GM12878 (cell line): ENCODE measurements around the gene MORN2. TPM values are rescaled to one million over a fixed set of nuclear protein-coding genes. Genes with fewer than 3 reads are reported as not detected.

ENCODE experiments used
- ATAC-seq: fragments of 200-7000 bp; cut with Tn5 transposase; 3 replicates; pipeline ENCODE4 v1.9.1; 2020; ENCODE audit warnings: mild to moderate bottlenecking, moderate library complexity
- BruUV-seq: library from RNA; stranded (reverse); fragments of 400-500 nt; replicated peaks from 2 replicates; lab custom pipeline; 2021; lab: Mats Ljungman, UMichigan
- CTCF ChIA-PET: fragments of 300-600 bp; sonication (Branson Sonifier 250); formaldehyde crosslinking; extraction: SDS; loops from one replicate; lab custom pipeline; 2021; ENCODE audit warnings: inconsistent platforms; lab: Yijun Ruan, JAX
- POLR2A ChIA-PET: fragments of 350-600 bp; formaldehyde crosslinking; extraction: SDS; loops from one replicate; lab custom pipeline; 2021; ENCODE audit warnings: inconsistent platforms; lab: Charles Lee
- RAD21 ChIA-PET: fragments of 300-600 bp; sonication (Branson Sonifier 250); formaldehyde crosslinking; loops from one replicate; lab custom pipeline; 2023; ENCODE audit warnings: antibody characterized with exemption; ENCODE audit not compliant: unreplicated experiment; lab: Charles Lee
- SMC1A ChIA-PET: fragments of 300-600 bp; sonication (Branson Sonifier 250); formaldehyde crosslinking; loops from one replicate; lab custom pipeline; 2023; ENCODE audit not compliant: unreplicated experiment, uncharacterized antibody; lab: Charles Lee
- DNase-seq: peaks from one replicate; pipeline ENCODE4 v3.0.0-alpha.2; 2011; ENCODE audit warnings: low read depth, low spot score
- FAIRE-seq: peaks from 3 replicates; lab custom pipeline; 2011; peaks lifted over from hg19 to GRCh38; lab: Jason Lieb, UNC
- H2AFZ ChIP-seq: 2 replicates; pipeline ENCODE4 v1.6.0; 2011; ENCODE audit warnings: low read depth, low read length, control low read depth; ENCODE audit not compliant: control insufficient read depth
- H3K27ac ChIP-seq: 2 replicates; pipeline ENCODE4 v1.5.1; 2011; ENCODE audit warnings: control low read depth; ENCODE audit not compliant: control insufficient read depth, insufficient read depth
- H3K27me3 ChIP-seq, 2 experiments: replicated peaks in 1 of 2; 2 replicates each; pipeline versions ENCODE4 v1.6.0 to v1.6.1; 2011; ENCODE audit warnings: low read length in 1 of 2; ENCODE audit not compliant: control insufficient read depth in 2 of 2, insufficient read depth in 2 of 2
- H3K36me3 ChIP-seq, 2 experiments: 2 replicates each; pipeline ENCODE4 v1.5.1; 2011; ENCODE audit warnings: low read length in 1 of 2; ENCODE audit not compliant: control insufficient read depth in 2 of 2, insufficient read depth in 2 of 2
- H3K4me1 ChIP-seq: 2 replicates; pipeline ENCODE4 v1.6.1; 2011; ENCODE audit warnings: mild to moderate bottlenecking, low read length, moderate library complexity, mixed read lengths; ENCODE audit not compliant: control insufficient read depth, insufficient read depth
- H3K4me2 ChIP-seq: 2 replicates; pipeline ENCODE4 v1.6.0; 2011; ENCODE audit warnings: control low read depth; ENCODE audit not compliant: control insufficient read depth, insufficient read depth
- H3K4me3 ChIP-seq: fragments of 200-600 bp; sonication (generic); 2 replicates; pipeline ENCODE4 v1.5.1; 2016
- H3K79me2 ChIP-seq: 2 replicates; pipeline ENCODE4 v1.6.0; 2011; ENCODE audit warnings: low read length; ENCODE audit not compliant: control insufficient read depth, insufficient read depth
- H3K9ac ChIP-seq: 2 replicates; pipeline ENCODE4 v1.8.0; 2011; ENCODE audit warnings: low read length, control low read depth, mixed read lengths; ENCODE audit not compliant: control insufficient read depth, insufficient read depth
- H3K9me3 ChIP-seq: replicated peaks from 3 replicates; pipeline ENCODE4 v1.5.1; 2011; ENCODE audit warnings: mild to moderate bottlenecking, low read length; ENCODE audit not compliant: control insufficient read depth, insufficient read depth
- H4K20me1 ChIP-seq: 2 replicates; pipeline ENCODE4 v1.6.0; 2011; ENCODE audit not compliant: control insufficient read depth, insufficient read depth
- ATF3 ChIP-seq: IDR thresholded peaks from 2 replicates; pipeline ENCODE4 v1.6.1; 2011; ENCODE audit warnings: low read depth, mild to moderate bottlenecking, low read length, moderate library complexity, borderline replicate concordance; ENCODE audit errors: extremely low read depth
- CREM ChIP-seq: IDR thresholded peaks from 2 replicates; pipeline ENCODE4 v1.6.1; 2014; ENCODE audit warnings: antibody characterized with exemption, low read depth
- CUX1 ChIP-seq: IDR thresholded peaks from 2 replicates; pipeline ENCODE4 v1.6.1; 2012; ENCODE audit warnings: improper control_type of control experiment, low read depth, low read length; ENCODE audit not compliant: insufficient replicate concordance
- E2F8 ChIP-seq: fragments of 450-650 bp; IDR thresholded peaks from 2 replicates; pipeline ENCODE4 v1.6.1; 2018; ENCODE audit warnings: mild to moderate bottlenecking, low read depth, moderate library complexity; ENCODE audit not compliant: partially characterized antibody
- FOS ChIP-seq: IDR thresholded peaks from 3 replicates; pipeline ENCODE4 v1.6.1; 2011; ENCODE audit warnings: borderline replicate concordance; ENCODE audit not compliant: insufficient read length; ENCODE audit errors: extremely low read depth
- GATAD2B ChIP-seq: fragments of 450-650 bp; conservative IDR thresholded peaks from 2 replicates; pipeline ENCODE4 v1.6.1; 2017; ENCODE audit warnings: low read depth, mild to moderate bottlenecking, moderate library complexity
- IKZF2 ChIP-seq, 2 experiments: fragments of 450-650 bp; IDR thresholded peaks; 2 replicates each; pipeline ENCODE4 v1.6.1; 2017; ENCODE audit warnings: mild to moderate bottlenecking in 2 of 2, moderate library complexity in 2 of 2
- MTA3 ChIP-seq: IDR thresholded peaks from 2 replicates; pipeline ENCODE4 v1.6.1; 2012; ENCODE audit warnings: low read length, inconsistent platforms, borderline replicate concordance
- NFXL1 ChIP-seq: fragments of 450-650 bp; IDR thresholded peaks from 2 replicates; pipeline ENCODE4 v1.6.1; 2017; ENCODE audit warnings: antibody characterized with exemption, mild to moderate bottlenecking, borderline replicate concordance
- PAX5 ChIP-seq: IDR thresholded peaks from 2 replicates; pipeline ENCODE4 v1.6.1; 2011; ENCODE audit warnings: low read depth, low read length, borderline replicate concordance
- PML ChIP-seq: IDR thresholded peaks from 2 replicates; pipeline ENCODE4 v1.6.1; 2012; ENCODE audit warnings: low read length, inconsistent platforms
- RFX5 ChIP-seq: IDR thresholded peaks from 2 replicates; pipeline ENCODE4 v1.6.1; 2011; ENCODE audit warnings: low read depth, low read length, improper control_type of control experiment
- SMAD5 ChIP-seq: IDR thresholded peaks from 2 replicates; pipeline ENCODE4 v1.6.1; 2016; ENCODE audit warnings: antibody characterized with exemption, low read depth
- TARDBP ChIP-seq: IDR thresholded peaks from 2 replicates; pipeline ENCODE4 v1.6.1; 2016; ENCODE audit warnings: borderline replicate concordance
- YBX1 ChIP-seq: fragments of 450-650 bp; IDR thresholded peaks from 2 replicates; pipeline ENCODE4 v1.6.1; 2016; ENCODE audit warnings: antibody characterized with exemption
- ZNF217 ChIP-seq: fragments of 450-650 bp; IDR thresholded peaks from 2 replicates; pipeline ENCODE4 v1.6.1; 2017; ENCODE audit warnings: antibody characterized with exemption, mild to moderate bottlenecking
- WGBS: methylation state at CpG from one replicate; pipeline ENCODE4 v1.1.6; 2016; ENCODE audit warnings: low lambda C conversion rate; ENCODE audit not compliant: insufficient replicate concordance, insufficient coverage; ENCODE audit errors: missing lambda C conversion rate; 5-methylcytosine and 5-hydroxymethylcytosine counted together
- in situ Hi-C: fragments of 300-500 bp; cut with MboI; formaldehyde crosslinking; loops from 9 replicates; pipeline ENCODE4 v1.14.3; 2018; ENCODE audit warnings: mixed read lengths
- intact Hi-C: fragments of 100-400 bp; cut with micrococcal nuclease; formaldehyde crosslinking; loops from one replicate; pipeline ENCODE4 v1.14.2; 2022; ENCODE audit not compliant: unreplicated experiment
- polyA plus RNA-seq, 11 experiments: library from polyadenylated mRNA; depleted of rRNA in 4 of 11; unstranded in 6 of 11; stranded (reverse) in 5 of 11; fragments of >200 nt; fragmentation: Nextera tagmentation in 4 of 11; fragmentation: Illumina TruSeq in 1 of 11; extraction: Ambion mirVana in 4 of 11; extraction: Trizol in 1 of 11; gene quantifications; 1 replicate in 1 of 11; 2 replicates in 10 of 11; pipeline versions ENCODE4 v1.2.1 to v1.2.3, GENCODE V29; 2011 to 2016; ENCODE audit warnings: inconsistent platforms in 2 of 11, missing spikeins in 2 of 11, low read depth in 1 of 11
- total RNA-seq, 4 experiments: library from RNA; depleted of rRNA in 3 of 4; stranded (reverse); fragments of >200 nt in 3 of 4; fragmentation: Illumina TruSeq in 1 of 4; extraction: Trizol in 1 of 4; gene quantifications; 2 replicates each; pipeline versions ENCODE4 v1.2.1 to v1.2.3, GENCODE V29; 2013 to 2021
- TF ChIP-seq, protein P1 (sequence below): fragments of 450-650 bp; IDR thresholded peaks from 2 replicates; pipeline ENCODE4 v1.6.1; 2014; ENCODE audit warnings: mild to moderate bottlenecking

Gene MORN2
- total and polyA plus RNA-seq, 10 of the 15 experiments (the other 5 are each of a cell fraction or from before 2014, with no cell fraction given): 2.3 to 26.9 (median 8.0) TPM

- Histone ChIP-seq H3K4me2 (no peak overlapping the region), H3K9ac (no peak overlapping the region), H3K4me1 (peaks cover 24% of the 10 kb centered on the region), H3K4me3 (no peak overlapping the region), H3K36me3 (no peaks in the 10 kb centered on the region), H4K20me1 (no peaks in the 10 kb centered on the region), H3K27me3 (no peaks in the 10 kb centered on the region), H3K9me3 (no peaks in the 10 kb centered on the region), H3K27ac (no peak overlapping the region), H2AFZ (no peak overlapping the region), H3K79me2 (no peaks in the 10 kb centered on the region)
- ChIA-PET RAD21 (no interaction called here), POLR2A (interaction anchor here (0.6 kb wide), 1 partner anchor 132 kb away, joined by 3 read pairs; no protein-coding TSS in a partner anchor), CTCF (interaction anchor here (1.0 kb wide), 1 partner anchor 13 kb away, joined by 3 read pairs; no protein-coding TSS in a partner anchor), SMC1A (no interaction called here)
- intact Hi-C loops (no loop called here), in situ Hi-C loops (no loop called here)
- WGBS: 34% methylated on average over 1 of the region's 1 CpG
- no TSS peak for BruUV-seq
- FAIRE-seq: no peak
- no peak for ATAC-seq
- DNase-seq: no peak
- TF ChIP-seq TARDBP: no peak
- no peak for TF ChIP-seq YBX1
- no peak for TF ChIP-seq ATF3
- no peak for TF ChIP-seq RFX5
- TF ChIP-seq IKZF2 (IDR thresholded peaks at IDR 0.05): no peak
- no peak for TF ChIP-seq PML
- TF ChIP-seq CREM: no peak
- TF ChIP-seq GATAD2B: no peak
- TF ChIP-seq CUX1: no peak
- no peak for TF ChIP-seq E2F8
- no peak for TF ChIP-seq PAX5
- TF ChIP-seq, protein P1, sequence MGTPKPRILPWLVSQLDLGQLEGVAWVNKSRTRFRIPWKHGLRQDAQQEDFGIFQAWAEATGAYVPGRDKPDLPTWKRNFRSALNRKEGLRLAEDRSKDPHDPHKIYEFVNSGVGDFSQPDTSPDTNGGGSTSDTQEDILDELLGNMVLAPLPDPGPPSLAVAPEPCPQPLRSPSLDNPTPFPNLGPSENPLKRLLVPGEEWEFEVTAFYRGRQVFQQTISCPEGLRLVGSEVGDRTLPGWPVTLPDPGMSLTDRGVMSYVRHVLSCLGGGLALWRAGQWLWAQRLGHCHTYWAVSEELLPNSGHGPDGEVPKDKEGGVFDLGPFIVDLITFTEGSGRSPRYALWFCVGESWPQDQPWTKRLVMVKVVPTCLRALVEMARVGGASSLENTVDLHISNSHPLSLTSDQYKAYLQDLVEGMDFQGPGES: no peak
- TF ChIP-seq SMAD5: no peak
- TF ChIP-seq NFXL1: no peak
- no peak for TF ChIP-seq FOS
- no peak for TF ChIP-seq MTA3
- TF ChIP-seq ZNF217: no peak
Measured at GRCh38 chr2:38909872-38910271, 34.1 kb downstream of the MORN2 start.
